GM12865 (cell line): ENCODE measurements around the gene GPR161.

Source experiments
- DNase-seq: peaks from one replicate; pipeline ENCODE4 v3.0.0; 2010; ENCODE audit warnings: low read depth
- H3K4me3 ChIP-seq: 2 replicates; pipeline ENCODE4 v1.5.1; 2011; ENCODE audit warnings: mild to moderate bottlenecking, low read depth, low read length, control low read depth
- CTCF ChIP-seq: IDR thresholded peaks from 2 replicates; pipeline ENCODE4 v1.5.1; 2011; ENCODE audit warnings: low read length, control low read depth, low read depth, inconsistent platforms; ENCODE audit not compliant: insufficient read depth; ENCODE audit errors: missing control alignments

Gene GPR161

GRCh38 chr1:168098534-168099320 is 38.0 kb downstream of the GPR161 start:
- no peak overlapping the region for H3K4me3 ChIP-seq
- TF ChIP-seq CTCF = no peak
- DNase-seq = no peak

- no peak overlapping the region for H3K4me3 ChIP-seq
- TF ChIP-seq CTCF = no peak
- DNase-seq = no peak
Observed at GRCh38 chr1:168097921-168098528, 38.7 kb downstream of the GPR161 start.

GRCh38 chr1:168096296-168097165 is 40.2 kb downstream of the GPR161 start:
- TF ChIP-seq CTCF = no peak
- H3K4me3 ChIP-seq = no peak overlapping the region
- no peak for DNase-seq

GRCh38 chr1:168095476-168095875 is 41.3 kb downstream of the GPR161 start:
- no peak overlapping the region for H3K4me3 ChIP-seq
- no peak for DNase-seq
- no peak for TF ChIP-seq CTCF

GRCh38 chr1:168093616-168094015 is 43.1 kb downstream of the GPR161 start:
- H3K4me3 ChIP-seq = no peak overlapping the region
- no peak for TF ChIP-seq CTCF
- no peak for DNase-seq

GRCh38 chr1:168092566-168093355 is 44.0 kb downstream of the GPR161 start:
- no peak overlapping the region for H3K4me3 ChIP-seq
- TF ChIP-seq CTCF = peak; percentile 2
- DNase-seq = no peak
